Measurements from ENCODE around the gene DDHD1.
"Not testable (repeated sequence)": the region's sequence is repeated elsewhere in the genome, so short reads cannot be mapped to it uniquely, and the experiment has no call there.

Gene DDHD1

DNA sequence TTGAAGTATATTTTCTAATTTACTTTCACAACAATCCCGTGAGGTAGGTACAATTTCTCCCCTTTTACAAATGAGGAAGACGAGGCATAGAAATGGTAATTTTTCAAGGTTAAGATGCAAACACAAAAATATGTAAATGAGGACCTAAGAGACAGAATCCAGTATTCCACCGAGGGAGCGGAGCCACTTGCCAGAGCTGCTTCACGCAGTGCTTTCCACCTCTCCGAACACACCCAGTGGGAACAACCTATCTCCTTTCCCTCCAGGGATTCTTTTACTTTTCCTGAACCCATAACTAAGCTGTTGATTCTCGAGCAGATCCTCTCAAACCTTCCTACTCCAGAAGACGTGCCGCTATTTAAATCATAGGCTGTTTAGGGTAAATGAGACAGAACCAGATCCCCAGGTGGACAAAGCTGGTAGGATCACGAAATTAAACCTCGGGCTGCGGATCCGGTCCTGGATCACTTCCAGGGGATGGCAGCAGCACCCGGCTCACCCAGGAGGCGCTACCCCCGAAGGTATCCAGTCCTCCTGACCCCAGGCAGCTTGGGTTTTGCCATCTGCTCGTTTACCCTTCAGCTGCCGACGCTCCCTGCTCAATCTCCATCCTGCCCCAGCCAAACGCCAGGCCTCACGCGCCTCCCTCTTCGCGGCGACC is 1.5 kb downstream of the DDHD1 start:
- peak; percentile 35 for DNase-seq

DNA sequence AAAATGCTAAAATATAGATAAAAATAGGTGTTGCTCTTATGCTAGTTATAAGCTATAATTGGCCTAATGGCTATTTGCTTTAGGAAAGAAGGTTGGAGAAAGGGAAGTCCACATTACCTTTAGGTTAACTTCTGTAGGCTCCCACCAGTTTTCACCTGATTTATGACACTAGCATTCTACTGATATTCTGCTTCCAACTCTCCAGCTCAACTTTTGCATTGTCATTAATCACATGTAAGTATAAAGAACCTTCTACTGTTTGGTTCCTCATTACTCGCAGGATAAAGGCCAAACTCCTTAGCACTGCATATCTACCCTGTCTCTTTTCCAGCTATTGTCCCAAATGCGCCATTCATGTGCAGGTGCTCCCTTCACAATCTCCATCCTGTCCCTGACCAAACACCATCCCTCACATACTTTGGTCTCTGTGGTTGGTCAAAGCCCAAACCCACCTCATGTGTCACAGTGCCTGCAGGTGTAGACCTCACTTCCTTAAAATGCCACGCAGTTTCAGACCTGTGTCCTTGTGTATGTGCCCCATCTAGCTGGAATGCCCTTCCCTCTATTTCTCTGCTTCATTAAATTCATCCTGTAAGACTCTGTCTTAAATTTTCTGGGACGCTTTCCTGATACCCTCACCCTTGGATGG is 3.3 kb downstream of the DDHD1 start:
- DNase-seq = no peak

DNA sequence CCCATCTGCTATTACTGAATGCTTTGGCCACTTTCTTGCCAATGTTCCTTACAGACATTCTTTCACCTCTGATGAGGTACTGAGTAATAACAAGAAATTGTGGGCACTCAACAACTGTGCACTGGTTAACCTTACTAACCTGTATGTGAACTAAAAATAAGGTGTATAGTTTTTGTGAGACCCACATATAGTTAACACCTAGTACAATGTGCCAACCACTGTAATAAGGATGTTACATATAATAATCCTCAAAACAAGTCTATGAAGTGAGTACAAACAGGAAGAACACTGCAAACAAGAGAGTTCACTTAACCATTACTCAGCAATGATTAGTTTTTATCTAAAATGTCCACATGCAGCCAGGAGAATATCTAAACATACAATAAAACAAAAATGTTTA is 4.5 kb downstream of the DDHD1 start:
- DNase-seq = no peak

DNA sequence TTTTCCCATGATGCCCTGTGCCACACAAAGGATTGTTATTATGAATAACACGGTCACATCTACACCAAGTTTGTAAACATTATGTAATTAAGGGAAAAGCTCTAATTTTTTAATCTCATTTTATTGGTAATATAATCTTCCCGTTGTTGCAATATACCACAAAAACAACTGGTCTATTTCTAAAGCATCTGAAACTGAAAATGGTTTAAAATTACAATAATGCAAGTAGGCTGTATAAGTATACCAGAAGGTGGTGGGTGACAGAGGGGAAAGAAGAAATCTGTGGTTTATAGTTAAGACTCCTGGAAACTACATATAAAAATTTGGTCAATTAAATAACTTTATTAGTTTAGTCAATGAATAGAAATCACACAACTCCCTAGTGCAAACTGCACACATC is 5.2 kb downstream of the DDHD1 start:
- no peak for DNase-seq

- no peak for DNase-seq
Observed at GRCh38 chr14:53147208-53147607, 5.9 kb downstream of the DDHD1 start.

GRCh38 chr14:53146739-53147138 is 6.4 kb downstream of the DDHD1 start:
- DNase-seq = no peak

GRCh38 chr14:53144244-53144643 is 8.9 kb downstream of the DDHD1 start:
- no peak for DNase-seq

- no peak for DNase-seq
Observed at GRCh38 chr14:53140585-53140984, 12.5 kb downstream of the DDHD1 start.

DNA sequence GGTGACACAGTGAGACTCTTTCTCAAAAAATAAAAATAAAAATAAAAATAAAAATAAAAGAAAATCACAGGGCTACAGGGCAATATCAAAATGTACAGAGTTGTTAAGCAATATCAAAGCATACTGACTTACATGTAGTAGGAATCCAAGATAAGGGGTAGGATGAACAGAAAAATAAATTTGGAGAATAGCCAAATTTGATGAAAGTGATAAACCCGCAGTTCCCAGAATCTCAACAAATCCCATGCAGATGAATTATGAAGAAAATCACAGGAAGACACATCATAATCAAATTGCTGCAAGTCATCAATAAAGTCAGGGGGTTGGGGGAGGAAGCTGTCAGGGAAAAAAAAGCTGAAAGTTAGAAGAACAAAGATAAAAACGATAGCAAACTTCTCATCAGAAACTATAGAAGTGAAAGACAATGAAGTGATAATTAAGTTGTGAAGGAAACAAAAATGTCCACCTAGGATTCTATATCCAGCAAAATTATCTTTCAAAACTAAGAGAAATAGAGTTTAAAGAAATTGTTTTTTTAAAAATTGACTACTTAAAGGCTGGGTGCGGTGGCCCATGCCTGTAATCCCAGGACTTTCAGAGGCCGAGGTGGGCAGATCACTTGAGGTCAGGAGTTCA is 15.4 kb downstream of the DDHD1 start:
- no peak for DNase-seq

DNA sequence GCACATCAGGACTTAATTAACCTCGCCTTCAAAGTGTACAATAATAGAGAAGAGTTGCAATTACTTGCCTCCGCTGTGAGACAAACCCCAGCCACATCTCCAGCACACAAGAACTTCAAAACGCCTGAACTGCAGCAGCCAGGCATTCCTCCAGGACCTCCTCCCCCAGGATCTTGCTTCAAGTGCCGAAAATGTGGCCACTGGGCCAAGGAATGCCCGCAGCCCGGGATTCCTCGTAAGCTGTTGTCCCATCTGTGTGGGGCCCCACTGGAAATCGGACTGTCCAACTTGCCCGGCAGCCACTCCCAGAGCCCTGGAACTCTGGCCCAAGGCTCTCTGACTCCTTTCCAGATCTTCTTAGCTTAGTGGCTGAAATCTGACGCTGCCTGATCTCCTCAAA is 22.6 kb downstream of the DDHD1 start:
- DNase-seq = not testable (repeated sequence)

DNA sequence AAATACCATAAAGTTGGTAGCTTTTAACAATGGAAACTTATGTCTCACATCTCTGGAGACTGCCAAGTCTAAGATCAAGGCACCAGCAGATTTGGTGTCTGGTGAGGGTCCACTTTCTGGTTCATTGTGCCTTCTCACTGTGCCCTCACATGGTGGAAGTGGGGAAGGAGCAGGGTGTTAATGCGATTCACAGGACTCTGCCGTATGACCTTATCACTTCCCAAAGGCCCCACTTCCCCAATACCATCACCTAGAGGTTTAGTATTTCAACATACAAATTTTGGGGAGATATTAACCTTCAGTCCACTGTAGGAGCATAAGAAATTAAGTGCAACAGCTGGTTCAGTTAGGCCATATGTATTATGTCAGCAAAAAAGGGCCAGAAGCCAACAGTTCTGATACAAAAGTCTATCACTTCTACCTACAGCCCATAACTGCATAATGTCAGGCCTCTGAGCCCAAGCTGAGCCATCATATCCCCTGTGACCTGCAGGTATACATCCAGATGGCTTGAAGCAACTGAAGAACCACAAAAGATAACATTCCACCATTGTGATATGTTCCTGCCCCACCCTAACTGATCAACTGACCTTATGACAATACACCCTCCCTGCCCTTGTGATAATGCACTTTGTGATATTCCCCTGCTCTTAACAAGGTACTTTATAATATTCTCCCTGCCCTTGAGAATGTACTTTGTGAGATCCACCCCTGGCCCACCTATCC is 24.7 kb downstream of the DDHD1 start:
- no peak for DNase-seq

GRCh38 chr14:53127832-53128231 is 25.3 kb downstream of the DDHD1 start:
- no peak for DNase-seq

- DNase-seq = no peak
Observed at GRCh38 chr14:53127151-53127550, 26.0 kb downstream of the DDHD1 start.

DNA sequence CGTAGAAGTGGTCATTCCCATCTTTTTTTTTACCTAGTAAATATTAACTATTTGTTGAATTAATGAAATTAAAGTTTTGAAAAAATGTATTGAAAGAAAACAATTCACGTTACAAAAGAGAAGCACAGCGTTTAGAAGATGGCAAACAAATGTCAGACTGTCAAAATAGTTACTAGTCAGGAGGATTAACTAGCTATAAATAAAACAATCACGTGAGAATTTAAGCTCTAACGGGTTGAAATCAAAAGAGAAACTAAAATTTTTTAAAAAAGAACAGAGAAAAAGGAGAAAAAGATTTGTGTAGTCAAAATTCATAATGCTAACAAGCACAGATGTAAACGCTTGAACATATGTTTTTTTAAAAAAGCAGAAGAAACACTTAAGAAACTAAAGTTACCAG is 26.4 kb downstream of the DDHD1 start:
- no peak for DNase-seq

DNA sequence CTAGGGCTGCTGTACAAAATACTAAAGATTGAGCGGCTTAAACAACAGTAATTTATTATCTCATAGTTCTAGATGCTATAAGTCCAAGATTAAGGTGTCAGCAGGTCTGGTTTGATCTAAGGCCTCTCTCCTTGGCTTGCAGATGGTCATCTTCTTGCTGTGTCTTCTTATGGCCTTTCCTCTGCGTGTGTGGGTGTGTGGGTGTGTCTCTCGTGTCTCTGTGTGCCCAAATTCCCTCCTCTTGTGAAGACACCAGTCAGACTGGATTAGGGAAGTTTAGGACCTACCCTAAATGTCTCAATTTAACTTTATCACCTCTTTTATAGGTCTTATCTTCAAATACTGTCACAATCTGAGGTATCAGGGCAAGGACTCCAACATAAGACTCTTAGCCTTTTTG is 28.3 kb downstream of the DDHD1 start:
- no peak for DNase-seq

- not testable (repeated sequence) for DNase-seq
Observed at GRCh38 chr14:53121419-53121818, 31.7 kb downstream of the DDHD1 start.

- DNase-seq = not testable (repeated sequence)
Observed at GRCh38 chr14:53117479-53117878, 35.6 kb downstream of the DDHD1 start.

GRCh38 chr14:53113989-53114388 is 39.1 kb downstream of the DDHD1 start:
- no peak for DNase-seq

- DNase-seq = no peak
Observed at GRCh38 chr14:53110096-53110495, 43.0 kb downstream of the DDHD1 start.

- DNase-seq = no peak
Observed at GRCh38 chr14:53109105-53110041, 43.8 kb downstream of the DDHD1 start.

DNA sequence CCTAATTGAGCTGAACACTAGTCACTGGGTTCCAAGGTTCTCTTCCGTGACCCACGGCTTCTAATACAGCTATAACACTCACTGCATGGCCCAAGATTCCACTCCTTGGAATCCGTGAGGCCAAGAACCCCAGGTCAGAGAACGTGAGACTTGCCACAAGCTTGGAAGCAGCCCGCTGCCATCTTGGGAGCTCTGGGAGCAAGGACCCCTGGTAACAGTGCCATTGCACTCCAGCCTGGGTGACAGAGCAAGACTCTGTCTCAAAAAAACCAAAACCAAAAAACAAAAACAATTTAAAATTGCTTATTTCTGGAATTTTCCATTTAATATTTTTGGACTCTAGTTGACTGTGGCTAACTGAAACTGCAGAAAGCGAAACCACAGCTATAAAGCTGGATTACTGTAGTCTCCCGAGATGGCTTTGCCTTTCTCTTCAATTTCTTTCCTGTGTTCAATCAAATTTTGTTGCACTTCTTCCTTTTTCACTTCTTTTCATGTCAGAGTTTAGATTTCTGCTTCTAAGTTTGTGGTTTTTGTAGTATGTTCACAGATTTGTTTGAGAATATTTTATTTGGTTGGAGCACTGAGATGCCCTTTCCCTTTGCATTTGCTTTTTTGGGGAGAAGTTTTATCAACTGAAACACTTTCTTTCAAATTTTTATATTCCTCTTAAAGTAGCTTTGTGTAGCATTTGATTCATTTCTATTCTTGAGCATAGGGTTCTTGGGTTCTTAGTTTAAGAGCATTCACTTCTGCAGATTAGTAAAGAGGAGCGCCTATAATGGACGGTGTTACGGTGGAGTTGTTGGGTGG is 44.6 kb downstream of the DDHD1 start:
- no peak for DNase-seq

DNA sequence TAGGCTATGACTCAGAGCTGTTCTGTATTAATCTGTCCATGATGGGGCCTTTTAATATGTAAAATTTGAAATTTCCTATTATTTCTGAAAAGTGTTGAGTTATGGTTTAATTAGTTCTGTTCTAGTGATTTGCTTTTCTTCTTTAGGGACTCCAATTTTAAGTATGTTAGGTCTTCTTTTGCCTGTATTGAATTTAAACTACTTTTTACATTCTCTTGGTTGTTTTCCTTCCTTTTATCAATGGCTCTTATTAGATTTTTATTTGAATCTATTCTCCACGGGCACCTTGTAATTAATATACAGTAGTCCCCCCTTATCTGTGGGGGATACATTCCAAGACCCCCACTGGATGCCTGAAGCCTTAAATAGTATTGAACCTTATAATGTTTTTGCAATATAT is 46.4 kb downstream of the DDHD1 start:
- DNase-seq = no peak

Measured in midbrain (tissue), 1 donor.